B cell (primary cell): ENCODE data around the gene TRIM75. TPM values are rescaled to one million over a fixed set of nuclear protein-coding genes. Genes with fewer than 3 reads are reported as not detected.

Experiments used
- ATAC-seq: fragments of 200-7000 bp; cut with Tn5 transposase; one replicate; pipeline ENCODE4 v1.10.0; 2021; ENCODE audit warnings: low read depth, mild to moderate bottlenecking, moderate number of reproducible peaks, moderate library complexity
- CTCF ChIA-PET: fragments of 350-600 bp; sonication (Branson Sonifier 250); formaldehyde crosslinking; loops from one replicate; lab custom pipeline; 2021; ENCODE audit warnings: antibody characterized with exemption, inconsistent platforms; lab: Charles Lee
- POLR2A ChIA-PET: fragments of 350-600 bp; sonication (Branson Sonifier 250); formaldehyde crosslinking; loops from one replicate; lab custom pipeline; 2021; ENCODE audit warnings: antibody characterized with exemption; lab: Charles Lee
- DNase-seq: peaks from one replicate; pipeline ENCODE4 v3.0.0; 2013
- H2AFZ ChIP-seq: 2 replicates; pipeline ENCODE4 v1.6.1; 2012; ENCODE audit warnings: mild to moderate bottlenecking, low read depth, low read length; ENCODE audit not compliant: insufficient read depth, poor library complexity, severe bottlenecking
- H3K27ac ChIP-seq, 2 donors: 1 replicate in 1 of 2; 2 replicates in 1 of 2; pipeline ENCODE4 v1.5.1; 2012 to 2013; ENCODE audit warnings: low read length in 2 of 2, mild to moderate bottlenecking in 2 of 2, moderate library complexity in 1 of 2
- H3K27me3 ChIP-seq, 4 experiments: fragments of 200-600 bp in 1 of 4; sonication (generic) in 1 of 4; replicated peaks in 1 of 4; 1 replicate in 2 of 4; 2 replicates in 2 of 4; pipeline versions ENCODE4 v1.6.1 to v1.7.0; 2013 to 2016; ENCODE audit warnings: low read length in 3 of 4, mild to moderate bottlenecking in 2 of 4, mixed read lengths in 1 of 4, moderate library complexity in 1 of 4; ENCODE audit not compliant: insufficient read depth in 4 of 4, control insufficient read depth in 3 of 4; ENCODE audit errors: control extremely low read depth in 1 of 4
- H3K36me3 ChIP-seq, 2 experiments: replicated peaks in 1 of 2; 1 replicate in 1 of 2; 2 replicates in 1 of 2; pipeline versions ENCODE4 v1.6.1 to v1.7.1; 2013; ENCODE audit warnings: low read length in 1 of 2; ENCODE audit not compliant: insufficient read depth in 2 of 2, control insufficient read depth in 1 of 2; ENCODE audit errors: control extremely low read depth in 1 of 2, extremely low read depth in 1 of 2
- H3K4me1 ChIP-seq, 2 donors: fragments of 200-600 bp in 1 of 2; sonication (generic) in 1 of 2; 1 replicate in 1 of 2; 2 replicates in 1 of 2; pipeline versions ENCODE4 v1.5.1 to v1.6.1; 2013 to 2017; ENCODE audit warnings: low read length in 2 of 2; ENCODE audit not compliant: control insufficient read depth in 2 of 2, insufficient read depth in 2 of 2
- H3K4me2 ChIP-seq: replicated peaks from 2 replicates; pipeline ENCODE3; 2012; ENCODE audit warnings: mild to moderate bottlenecking, low read depth, low read length; ENCODE audit not compliant: poor library complexity, severe bottlenecking
- H3K4me3 ChIP-seq, 5 experiments: fragments of 200-600 bp in 1 of 5; sonication (generic) in 1 of 5; 1 replicate in 3 of 5; 2 replicates in 2 of 5; pipeline versions ENCODE4 v1.5.1 to v1.7.0; 2011 to 2016; ENCODE audit warnings: low read length in 4 of 5, mild to moderate bottlenecking in 4 of 5, low read depth in 2 of 5, control low read depth in 1 of 5, moderate library complexity in 1 of 5; ENCODE audit not compliant: insufficient read depth in 1 of 5; ENCODE audit errors: control extremely low read depth in 1 of 5, extremely low read depth in 1 of 5
- H3K79me2 ChIP-seq: fragments of 200-600 bp; sonication (generic); one replicate; pipeline ENCODE4 v1.6.0; 2016; ENCODE audit warnings: low read length; ENCODE audit not compliant: control insufficient read depth, insufficient read depth
- H3K9ac ChIP-seq: fragments of 200-600 bp; sonication (generic); 2 replicates; pipeline ENCODE4 v1.6.1; 2017; ENCODE audit warnings: mild to moderate bottlenecking, low read length, moderate library complexity
- H3K9me3 ChIP-seq, 3 donors: one replicate each; pipeline versions ENCODE4 v1.6.1 to v1.7.1; 2013; ENCODE audit warnings: low read length in 2 of 3; ENCODE audit not compliant: control insufficient read depth in 2 of 3, insufficient read depth in 1 of 3; ENCODE audit errors: control extremely low read depth in 1 of 3
- H4K20me1 ChIP-seq: 2 replicates; pipeline ENCODE4 v1.6.0; 2012; ENCODE audit warnings: mild to moderate bottlenecking, low read length; ENCODE audit not compliant: insufficient read depth, control insufficient read depth, poor library complexity, severe bottlenecking
- H3K27ac Mint-ChIP-seq: one replicate; pipeline ENCODE4 v1.8.0; 2021; ENCODE audit warnings: mixed read lengths
- H3K27me3 Mint-ChIP-seq: one replicate; pipeline ENCODE4 v1.8.0; 2021; ENCODE audit warnings: mixed read lengths
- H3K4me1 Mint-ChIP-seq: one replicate; pipeline ENCODE4 v1.8.0; 2021; ENCODE audit warnings: mixed read lengths
- H3K4me3 Mint-ChIP-seq: one replicate; pipeline ENCODE4 v1.8.0; 2021; ENCODE audit warnings: mixed read lengths
- H3K9me3 Mint-ChIP-seq: one replicate; pipeline ENCODE4 v1.8.0; 2022; ENCODE audit warnings: mixed read lengths; ENCODE audit not compliant: insufficient read depth
- CTCF ChIP-seq: fragments of 200-600 bp; IDR thresholded peaks from one replicate; pipeline ENCODE4 v1.8.0; 2022; ENCODE audit warnings: antibody characterized with exemption, mild to moderate bottlenecking
- EZH2 ChIP-seq: IDR thresholded peaks from 2 replicates; pipeline ENCODE4 v1.6.1; 2012; ENCODE audit warnings: borderline replicate concordance, low read depth, mild to moderate bottlenecking, moderate library complexity, low read length; ENCODE audit not compliant: insufficient read depth, poor library complexity, severe bottlenecking
- WGBS: methylation state at CpG from one replicate; pipeline ENCODE4 v1.1.5; 2013; ENCODE audit warnings: missing lambda C conversion rate; ENCODE audit not compliant: insufficient coverage; 5-methylcytosine and 5-hydroxymethylcytosine counted together
- intact Hi-C: fragments of 100-400 bp; cut with micrococcal nuclease; formaldehyde crosslinking; loops from one replicate; pipeline ENCODE4 v1.10.0; 2022
- polyA plus RNA-seq: library from polyadenylated mRNA; depleted of rRNA; stranded (reverse); fragments of >200 nt; gene quantifications from 2 replicates; pipeline ENCODE4 v1.2.3, GENCODE V29; 2012
- total RNA-seq, 2 donors: library from RNA; stranded (reverse); fragments of 120-200 nt in 1 of 2; gene quantifications; 1 replicate in 1 of 2; 2 replicates in 1 of 2; pipeline versions ENCODE4 v1.2.3 to v1.2.4, GENCODE V29; 2013 to 2022

TRIM75 gene
- total and polyA plus RNA-seq, 2 donors (not counting 1 experiment from before 2014, with no cell fraction given), result not detected

GRCh38 chr4:165009493-165010227 lies 44.0 kb upstream of the TRIM75 start:
- Histone ChIP-seq H3K4me2 (no peak overlapping the region), H3K79me2 (no peaks in the 10 kb centered on the region), H2AFZ (no peak overlapping the region), H3K9ac (no peak overlapping the region), H3K4me1 (no peaks in the 10 kb centered on the region), H3K36me3 (no peaks in the 10 kb centered on the region), H3K4me3 (no peak overlapping the region), H3K27me3 (no peaks in the 10 kb centered on the region), H3K9me3 (no peaks in the 10 kb centered on the region), H4K20me1 (no peaks in the 10 kb centered on the region), H3K27ac (no peak overlapping the region)
- ChIA-PET CTCF (no interaction called here), POLR2A (no interaction called here)
- DNase-seq (no peak), ATAC-seq (no peak)
- no peak for TF ChIP-seq CTCF
- H3K27me3 Mint-ChIP-seq, result peaks cover 19% of the 10 kb centered on the region
- no peaks in the 10 kb centered on the region for H3K9me3 Mint-ChIP-seq
- WGBS, result no CpG with 5 or more reads among the region's 5 CpGs
- H3K4me1 Mint-ChIP-seq, result no peaks in the 10 kb centered on the region
- no peak overlapping the region for H3K27ac Mint-ChIP-seq
- no peak overlapping the region for H3K4me3 Mint-ChIP-seq
- intact Hi-C loops, result no loop called here

- H3K27ac Mint-ChIP-seq, result no peak overlapping the region
- H3K36me3 ChIP-seq, result no peaks in the 10 kb centered on the region
- H3K4me1 Mint-ChIP-seq, result no peaks in the 10 kb centered on the region
- no peak for ATAC-seq
- H3K9me3 Mint-ChIP-seq, result no peaks in the 10 kb centered on the region
- TF ChIP-seq EZH2 (no peak), CTCF (no peak)
- H3K9ac ChIP-seq, result no peak overlapping the region
- no peaks in the 10 kb centered on the region for H4K20me1 ChIP-seq
- no peak overlapping the region for H3K4me2 ChIP-seq
- H2AFZ ChIP-seq, result no peak overlapping the region
- ChIA-PET CTCF (no interaction called here), POLR2A (no interaction called here)
- WGBS, result 79% methylated on average over 2 of the region's 2 CpGs
- peaks cover 14% of the 10 kb centered on the region for H3K27me3 Mint-ChIP-seq
- intact Hi-C loops, result no loop called here
- no peak overlapping the region for H3K4me3 Mint-ChIP-seq
- no peak overlapping the region for H3K27ac ChIP-seq
- no peaks in the 10 kb centered on the region for H3K79me2 ChIP-seq
- no peak for DNase-seq
- H3K4me1 ChIP-seq, result no peaks in the 10 kb centered on the region
- no peaks in the 10 kb centered on the region for H3K27me3 ChIP-seq
- H3K9me3 ChIP-seq, result no peaks in the 10 kb centered on the region
- H3K4me3 ChIP-seq, result no peak overlapping the region
Observed at GRCh38 chr4:165010487-165010886, 43.2 kb upstream of the TRIM75 start.
